Lung microvascular endothelial cell (primary cell): Measurements from ENCODE around the gene FLYWCH1. TPM values are rescaled to one million over a fixed set of nuclear protein-coding genes. Genes with fewer than 3 reads are reported as not detected.

Experiments used
- DNase-seq, 2 donors: peaks; one replicate each; pipeline versions ENCODE4 v3.0.0 to v3.0.0-alpha.2; 2010; ENCODE audit warnings: low read depth in 2 of 2
- total RNA-seq: library from RNA; depleted of rRNA; stranded (reverse); fragments of >200 nt; gene quantifications from 2 replicates; pipeline ENCODE4 v1.2.1, GENCODE V29; 2014

Gene FLYWCH1
- total RNA-seq, 1 donor from 2014 or later, result 17.9 TPM

DNA sequence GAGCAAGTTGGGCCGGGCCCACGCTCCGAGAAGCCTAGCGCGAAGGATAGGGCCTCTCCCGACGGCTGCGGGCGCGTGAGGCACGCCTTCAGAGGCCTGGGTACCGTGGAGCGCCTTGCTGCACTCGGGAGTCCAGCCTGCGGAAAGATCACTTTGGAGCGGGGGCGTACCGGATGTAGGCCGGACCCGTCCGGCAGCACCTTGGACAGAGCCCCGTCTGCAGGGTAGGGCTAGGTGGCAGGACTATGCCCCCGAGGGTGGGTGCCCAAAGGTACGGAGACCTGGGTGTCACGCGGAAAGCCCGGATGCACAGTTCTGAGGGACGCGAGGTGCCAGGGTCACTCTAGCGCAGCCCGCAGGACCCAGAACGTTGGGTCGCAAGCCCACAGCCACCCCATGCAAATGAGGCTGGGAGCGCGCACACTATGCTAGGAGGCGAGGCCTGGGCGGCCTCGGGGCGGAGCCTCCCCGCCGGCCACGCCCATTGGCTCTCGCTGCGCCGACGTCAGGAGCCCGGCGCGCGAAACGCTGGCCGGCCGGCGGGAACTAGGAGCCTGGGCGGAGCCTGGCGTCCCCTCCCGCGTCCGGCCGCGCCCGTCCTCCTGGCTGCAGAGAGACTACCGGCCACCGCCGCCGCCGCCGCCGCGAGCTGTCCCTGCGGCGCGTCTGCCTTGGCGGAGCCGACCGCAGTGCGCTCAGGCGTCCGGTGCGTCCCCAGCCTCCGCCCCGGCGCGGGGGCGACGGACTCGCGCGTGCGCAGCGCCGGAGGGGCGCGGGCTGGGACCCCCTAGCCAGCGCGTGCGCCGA, 57.2 kb downstream of the FLYWCH1 start, which contains the start of gene PAQR4:
Gene PAQR4 (plus strand): TSS at position 611 of the 807 bp plus-strand sequence. CDS start 327 bp downstream, outside the sequence.
- peak; percentile 87 to 91 for DNase-seq

DNA sequence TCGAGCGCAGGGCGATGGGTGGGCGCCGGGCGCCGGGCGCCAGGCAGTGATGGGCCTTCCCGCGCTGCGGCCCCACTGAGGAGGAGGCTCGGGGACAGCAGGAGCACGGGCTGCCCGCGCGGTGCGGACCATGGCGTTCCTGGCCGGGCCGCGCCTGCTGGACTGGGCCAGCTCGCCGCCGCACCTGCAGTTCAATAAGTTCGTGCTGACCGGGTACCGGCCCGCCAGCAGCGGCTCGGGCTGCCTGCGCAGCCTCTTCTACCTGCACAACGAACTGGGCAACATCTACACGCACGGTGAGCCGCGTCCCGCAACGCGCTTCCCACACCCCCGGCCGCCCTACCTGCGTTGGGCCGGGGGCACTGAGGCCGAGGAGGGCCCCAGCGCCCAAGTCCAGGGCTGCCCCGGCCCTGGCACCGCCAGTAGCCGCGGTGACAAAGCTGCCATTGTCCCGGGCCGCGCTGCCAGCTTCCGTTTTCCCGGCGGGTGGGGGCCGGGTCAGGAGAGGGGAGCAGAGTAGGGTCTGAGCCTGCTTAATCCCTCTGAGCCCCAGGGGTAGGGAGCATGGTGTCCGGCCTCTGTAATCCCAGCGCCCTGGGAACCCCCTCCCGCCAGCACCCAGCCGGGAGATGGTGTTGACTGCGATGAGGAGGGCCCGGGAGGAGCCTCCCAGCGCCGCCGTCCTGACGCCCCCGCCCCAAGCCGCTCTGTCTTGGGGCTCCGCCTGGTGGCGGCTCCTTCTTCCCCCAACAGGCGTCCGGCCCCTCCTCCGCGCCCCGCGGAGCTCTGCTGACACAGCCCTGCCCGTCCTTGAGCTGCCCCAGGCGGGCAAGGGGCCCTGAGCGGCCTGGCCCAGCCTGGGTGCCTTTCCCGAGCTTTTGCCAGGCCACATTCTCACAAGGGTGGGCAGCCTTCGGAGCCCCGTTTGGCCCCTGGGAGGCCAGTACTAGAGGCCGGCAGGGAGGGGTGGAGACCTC, 58.1 kb downstream of the FLYWCH1 start:
- DNase-seq, result peak in 1 of 2 donors; percentile 32

DNA sequence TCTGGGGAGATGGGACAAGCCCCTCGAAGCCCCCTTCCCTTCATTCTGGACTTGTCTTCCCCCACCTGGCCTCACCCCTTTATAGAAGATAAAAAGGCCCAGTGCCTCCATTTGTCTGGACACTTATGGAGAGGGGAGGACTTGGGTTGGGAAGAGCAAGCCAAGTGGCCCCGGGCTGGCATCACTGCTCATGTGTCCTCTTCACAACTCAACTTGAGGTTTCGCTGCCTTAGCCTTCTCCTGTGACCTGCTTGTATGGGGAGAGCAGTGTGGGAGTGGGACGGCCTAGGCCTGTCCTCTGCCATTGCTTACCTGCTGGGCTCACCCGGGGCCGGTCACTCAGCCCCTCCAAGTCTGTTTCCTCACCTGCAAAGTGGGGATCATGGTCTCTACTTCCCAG, 58.8 kb downstream of the FLYWCH1 start:
- DNase-seq, result no peak

DNA sequence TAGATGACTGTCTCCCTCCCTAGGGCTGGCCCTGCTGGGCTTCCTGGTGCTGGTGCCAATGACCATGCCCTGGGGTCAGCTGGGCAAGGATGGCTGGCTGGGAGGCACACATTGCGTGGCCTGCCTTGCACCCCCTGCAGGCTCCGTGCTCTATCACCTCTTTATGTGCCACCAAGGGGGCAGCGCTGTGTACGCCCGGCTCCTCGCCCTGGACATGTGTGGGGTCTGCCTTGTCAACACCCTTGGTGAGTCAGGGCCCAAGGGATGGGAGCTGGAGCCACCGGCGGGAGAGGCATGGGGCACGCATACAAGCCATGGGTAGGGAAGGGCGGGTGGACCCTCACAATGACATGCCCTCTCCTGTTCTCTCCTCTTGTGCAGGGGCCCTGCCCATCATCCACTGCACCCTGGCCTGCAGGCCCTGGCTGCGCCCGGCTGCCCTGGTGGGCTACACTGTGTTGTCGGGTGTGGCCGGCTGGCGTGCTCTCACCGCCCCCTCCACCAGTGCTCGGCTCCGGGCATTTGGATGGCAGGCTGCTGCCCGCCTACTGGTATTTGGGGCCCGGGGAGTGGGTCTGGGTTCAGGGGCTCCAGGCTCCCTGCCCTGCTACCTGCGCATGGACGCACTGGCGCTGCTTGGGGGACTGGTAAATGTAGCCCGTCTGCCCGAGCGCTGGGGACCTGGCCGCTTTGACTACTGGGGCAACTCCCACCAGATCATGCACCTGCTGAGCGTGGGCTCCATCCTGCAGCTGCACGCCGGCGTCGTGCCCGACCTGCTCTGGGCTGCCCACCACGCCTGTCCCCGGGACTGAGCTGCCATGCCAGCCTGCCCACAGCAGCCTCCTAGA, 59.6 kb downstream of the FLYWCH1 start:
- no peak for DNase-seq

DNA sequence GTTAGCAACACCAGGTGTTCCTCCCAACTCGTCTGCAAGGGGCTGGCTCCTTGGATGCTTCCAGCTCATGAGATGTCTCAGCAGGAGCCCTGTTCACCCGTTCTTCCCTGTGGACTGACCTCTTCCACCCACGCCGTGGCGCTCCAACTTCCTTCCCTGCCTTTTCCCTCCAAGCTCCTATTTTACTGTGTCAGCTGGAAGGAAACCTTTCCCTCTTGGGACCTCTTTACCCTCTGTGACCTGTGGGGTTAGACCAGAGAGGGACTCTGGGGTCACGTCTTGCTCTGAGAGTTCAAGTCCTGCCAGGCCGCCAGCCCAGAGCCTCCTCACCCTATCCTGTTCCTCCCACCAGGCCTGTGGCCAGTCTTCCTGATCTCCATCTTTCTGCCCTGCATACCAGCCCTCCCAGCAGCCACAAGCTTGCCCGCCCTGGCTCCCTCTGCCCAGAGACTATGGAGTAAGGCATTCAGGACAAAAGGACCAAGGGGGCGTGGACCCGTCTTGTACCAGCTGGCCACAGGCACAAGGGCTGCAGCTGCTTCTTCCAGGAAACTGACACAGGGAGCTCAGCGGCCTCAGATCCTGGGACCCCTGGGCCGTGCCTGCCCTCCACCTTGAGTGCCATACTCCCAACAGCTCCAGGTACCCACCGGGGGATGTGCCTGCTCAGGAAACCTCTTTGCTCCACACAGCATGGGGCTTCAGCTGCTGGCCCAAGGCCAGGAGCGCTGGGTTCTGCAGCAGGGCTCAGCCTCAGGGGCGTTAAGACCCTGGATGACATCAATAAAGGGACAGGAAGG, 60.5 kb downstream of the FLYWCH1 start:
- no peak for DNase-seq

DNA sequence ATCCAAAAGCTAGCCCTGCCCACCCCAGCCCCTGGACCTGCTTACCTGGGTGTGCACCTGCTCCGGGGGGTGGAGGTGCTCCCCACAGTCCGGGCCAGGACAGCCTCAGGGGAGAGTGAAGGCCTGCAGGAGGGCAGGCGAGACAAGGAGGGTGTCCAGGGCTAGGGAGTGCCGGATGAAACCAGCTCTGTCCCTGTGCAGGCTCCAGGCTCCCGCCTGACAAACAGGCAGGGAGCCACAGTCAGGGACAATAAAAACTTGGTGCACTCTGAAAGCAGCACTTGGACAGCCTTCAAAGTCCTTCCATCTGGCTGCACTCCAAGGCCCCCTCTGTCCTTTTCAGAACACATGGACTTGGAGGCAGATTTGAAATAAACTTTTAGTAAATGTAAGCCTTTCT, 61.4 kb downstream of the FLYWCH1 start:
- DNase-seq, result no peak

DNA sequence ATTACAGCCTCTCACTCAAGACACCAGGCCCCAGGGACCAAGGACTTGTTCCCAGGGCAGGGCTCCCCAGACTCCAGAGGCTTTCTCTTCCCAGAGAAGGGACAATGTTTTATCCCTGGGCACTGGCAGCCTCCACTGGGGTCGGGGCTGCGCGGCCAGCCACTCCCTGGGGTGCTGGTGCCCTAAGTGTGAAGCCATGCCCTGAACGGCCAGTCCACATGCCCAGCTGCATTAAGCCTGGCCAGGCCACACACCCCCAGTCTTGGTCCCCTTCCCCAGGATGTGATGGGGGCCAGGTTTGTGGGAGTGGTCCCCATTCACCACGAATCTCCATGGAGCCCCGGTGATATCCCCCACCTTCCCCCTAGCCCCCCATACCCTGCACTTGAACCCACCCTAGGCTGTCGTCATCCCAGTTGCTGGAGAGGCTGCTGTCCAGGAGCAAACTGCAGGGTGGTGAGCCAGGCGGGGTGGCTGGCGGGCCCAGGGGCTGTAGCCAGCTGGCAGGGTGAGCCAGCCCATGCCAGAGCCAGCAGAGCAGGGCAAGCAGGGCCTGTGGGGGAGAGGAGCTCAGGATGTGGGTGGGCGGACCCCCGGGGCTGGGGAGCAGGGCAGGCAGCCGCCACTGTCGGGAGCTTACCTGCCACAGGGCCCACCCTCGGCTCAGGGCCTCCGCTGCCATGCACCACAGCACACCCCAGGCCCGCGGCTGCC, 62.0 kb downstream of the FLYWCH1 start:
- no peak for DNase-seq

DNA sequence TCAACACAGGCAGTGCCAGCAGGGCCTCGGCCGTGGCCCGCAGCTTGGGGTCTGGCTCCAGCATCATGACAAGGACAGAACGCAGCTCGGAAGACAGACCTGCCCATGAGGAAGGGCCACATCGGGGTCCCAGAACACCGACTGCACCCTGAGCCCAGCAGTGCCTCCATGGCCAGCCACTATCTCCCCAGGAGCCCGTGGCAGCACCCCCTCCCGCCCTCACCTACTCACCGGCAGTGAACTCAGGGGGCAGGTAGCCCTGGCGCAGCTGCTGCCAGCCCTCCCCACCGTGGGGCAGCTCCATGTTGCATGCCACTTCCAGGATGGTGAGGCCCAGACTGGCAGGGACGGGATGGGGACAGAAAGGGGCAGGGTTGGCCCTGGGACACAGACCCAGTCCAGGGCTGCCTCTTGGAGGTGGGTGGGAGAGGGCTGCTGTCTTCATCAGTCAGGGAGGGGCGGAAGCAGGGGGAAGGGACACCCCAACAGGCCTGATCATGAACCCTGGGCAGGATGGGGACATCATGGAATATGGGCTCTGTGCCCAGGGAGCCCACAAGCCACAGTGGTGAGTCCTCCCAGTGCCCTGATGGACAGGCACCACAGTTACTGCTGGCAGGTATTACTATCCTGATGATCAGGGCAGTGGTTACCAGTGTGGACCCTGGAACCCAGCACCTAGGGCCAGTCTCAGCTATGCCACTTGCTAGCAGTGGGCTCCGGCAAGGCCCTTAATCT, 62.8 kb downstream of the FLYWCH1 start:
- no peak for DNase-seq

DNA sequence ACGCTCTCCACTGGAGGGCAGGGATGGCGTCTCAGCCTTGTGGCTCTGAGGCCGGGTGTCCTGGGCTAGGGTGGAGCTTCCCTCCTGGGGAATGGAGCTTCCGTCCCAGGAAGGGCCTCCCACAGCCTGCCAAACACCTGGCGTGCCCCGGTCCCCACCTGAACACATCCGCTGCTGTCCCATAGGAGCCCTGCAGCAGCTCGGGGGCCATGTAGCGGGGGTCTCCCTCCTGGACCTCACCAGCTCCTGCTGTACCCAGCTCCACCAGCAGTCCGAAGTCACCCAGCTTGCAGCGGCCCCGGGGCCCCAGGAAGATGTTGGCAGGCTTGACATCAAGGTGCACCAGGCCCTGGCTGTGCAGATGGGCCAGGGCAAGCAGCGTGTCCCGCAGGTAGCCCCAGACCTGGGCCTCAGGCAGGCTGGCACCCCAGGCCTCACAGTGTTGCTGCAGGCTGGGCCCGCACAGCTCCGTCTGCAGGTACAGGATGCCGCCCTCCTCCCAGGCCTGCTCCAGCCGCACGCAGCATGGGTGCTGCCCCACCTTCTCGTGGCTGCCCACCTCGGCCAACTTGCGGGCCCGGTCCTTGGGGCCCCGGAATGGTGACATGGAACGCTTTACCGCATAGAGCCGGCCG, 63.5 kb downstream of the FLYWCH1 start:
- DNase-seq, result no peak

DNA sequence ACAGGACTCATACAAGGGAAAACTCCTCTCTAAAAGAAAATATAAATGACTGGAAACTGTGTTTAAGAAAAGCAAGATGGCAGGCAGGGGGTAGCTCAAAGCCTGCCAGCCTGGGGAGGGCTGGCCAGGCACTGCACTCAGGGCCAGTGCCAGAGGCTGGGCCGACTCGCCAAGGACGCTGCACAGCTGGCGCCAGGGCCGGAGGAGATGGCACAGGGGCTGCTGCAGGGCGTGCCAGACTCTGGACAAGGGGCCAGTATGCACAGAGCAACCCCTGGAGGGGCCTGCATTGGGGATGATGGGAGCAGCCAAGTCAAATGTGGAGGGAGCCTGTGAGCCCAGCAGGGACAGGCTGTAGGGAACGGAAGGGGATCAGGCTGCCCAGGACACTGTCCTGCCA, 64.5 kb downstream of the FLYWCH1 start:
- DNase-seq, result no peak

DNA sequence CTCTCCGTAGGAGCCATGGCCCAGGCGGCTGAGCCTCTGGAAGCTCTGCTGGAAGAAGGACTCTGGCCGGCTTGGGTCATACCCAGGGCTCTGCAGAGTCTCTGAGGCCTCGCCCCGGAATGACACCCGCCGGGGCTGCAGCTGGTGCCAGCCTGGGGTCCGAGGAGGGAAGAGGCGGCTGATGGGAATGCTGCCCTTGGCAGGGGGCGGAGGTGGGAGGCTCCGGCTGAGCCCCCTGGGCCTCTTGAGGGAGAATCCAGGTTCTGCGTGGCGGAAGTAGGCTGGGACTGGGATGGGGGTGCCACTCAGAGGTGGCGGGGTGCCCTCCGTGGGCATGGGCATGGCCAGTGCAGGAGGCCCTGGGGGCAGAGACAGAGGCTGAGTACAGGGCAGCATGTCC, 64.9 kb downstream of the FLYWCH1 start:
- no peak for DNase-seq

DNA sequence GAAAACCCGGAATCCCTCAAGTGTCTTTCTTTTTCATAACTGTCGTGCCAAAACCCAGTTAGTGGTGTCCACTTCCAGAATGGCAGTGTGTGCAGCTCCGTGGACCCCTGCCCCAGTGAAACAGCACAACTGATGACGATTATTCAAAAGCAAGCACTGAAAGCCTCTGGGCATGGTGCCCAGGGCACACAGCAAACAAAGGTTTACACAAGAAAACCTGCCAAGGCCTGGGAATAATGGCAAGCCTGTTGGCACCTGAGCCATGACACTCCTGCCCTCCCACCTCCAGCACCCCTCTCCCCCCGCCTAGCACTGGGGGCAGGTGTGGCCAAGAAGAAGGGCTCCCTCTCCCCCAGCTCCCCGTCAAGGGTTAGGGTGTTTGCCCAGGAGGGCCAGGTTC, 65.7 kb downstream of the FLYWCH1 start:
- no peak for DNase-seq

DNA sequence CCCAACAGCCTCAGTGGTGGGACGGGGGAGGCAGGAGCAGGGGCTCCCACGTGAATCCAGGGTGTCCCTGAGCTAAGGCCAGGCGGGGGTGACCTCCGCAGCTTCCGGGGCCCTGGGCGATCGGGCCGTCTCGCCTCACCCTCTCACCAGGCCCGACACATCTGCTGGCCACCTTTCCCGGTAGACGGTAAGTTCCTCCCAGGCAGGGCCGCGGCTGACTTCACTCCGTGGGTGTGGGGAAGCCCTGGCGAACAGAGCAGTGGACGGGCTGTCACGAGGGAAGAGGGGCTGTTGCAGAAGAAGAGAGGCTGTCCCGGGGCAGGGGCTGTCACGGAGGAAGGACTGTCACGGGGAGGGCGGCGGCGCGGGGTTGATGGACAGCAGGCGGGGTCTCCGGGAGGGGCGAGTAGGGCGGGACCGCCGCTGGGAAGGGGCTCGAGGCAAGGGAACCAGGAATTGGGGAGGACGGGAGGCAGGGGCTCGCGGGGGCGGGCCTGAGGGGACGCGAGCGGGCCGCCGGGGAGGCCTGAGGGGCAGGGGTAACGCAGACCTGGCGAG, 68.0 kb downstream of the FLYWCH1 start:
- DNase-seq, result no peak

DNA sequence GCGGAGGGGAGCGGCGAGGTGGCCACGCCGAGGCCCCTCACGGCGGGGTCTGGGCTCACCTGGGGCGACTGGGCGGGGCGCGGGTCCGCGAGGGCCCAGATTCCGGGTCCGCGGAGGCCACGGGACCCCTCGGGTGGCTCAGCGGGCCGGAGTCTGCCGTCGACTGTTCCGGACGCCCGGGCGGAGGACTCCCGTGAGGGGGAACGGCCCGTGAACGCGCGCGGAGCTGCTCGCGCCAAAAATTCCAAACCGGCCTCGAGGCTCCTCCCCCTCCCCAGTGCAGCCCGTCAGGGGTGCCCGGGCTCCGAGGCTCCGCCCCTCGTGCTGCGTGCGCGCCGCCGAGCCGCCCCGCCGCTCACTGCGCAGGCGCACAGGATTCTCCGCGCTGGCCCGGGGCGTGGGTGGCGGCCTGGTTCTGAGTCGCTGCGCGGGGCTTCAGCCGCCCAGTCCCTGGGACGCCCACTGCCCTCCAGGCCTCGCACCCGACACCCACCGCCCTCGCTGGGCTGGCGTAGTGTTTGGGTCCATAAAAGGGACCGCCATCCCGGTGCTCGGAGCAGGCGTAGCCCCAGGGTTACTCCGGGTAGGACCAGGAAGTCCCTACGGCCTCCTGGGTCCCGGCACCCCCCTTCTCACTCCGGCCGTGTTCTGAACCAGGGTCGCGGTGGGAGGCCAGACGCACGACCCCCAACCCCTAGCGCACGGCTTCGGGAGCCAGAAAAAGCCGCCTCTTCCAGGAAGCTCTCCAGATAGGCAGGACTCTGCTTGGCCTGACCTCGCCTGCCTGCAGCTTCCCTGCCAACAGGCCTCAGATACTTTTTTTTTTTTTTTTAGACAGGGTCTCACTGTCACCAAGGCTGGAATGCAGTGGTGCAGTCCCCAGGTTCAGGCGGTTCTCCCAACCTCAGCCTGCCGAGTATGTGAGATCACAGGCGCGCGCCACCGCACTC, 68.8 kb downstream of the FLYWCH1 start, which contains the start of gene PKMYT1:
Gene PKMYT1 (minus strand): TSS at position 220 of the 950 bp plus-strand sequence. CDS start 789 bp downstream, outside the sequence.
- peak; percentile 86 to 91 for DNase-seq

DNA sequence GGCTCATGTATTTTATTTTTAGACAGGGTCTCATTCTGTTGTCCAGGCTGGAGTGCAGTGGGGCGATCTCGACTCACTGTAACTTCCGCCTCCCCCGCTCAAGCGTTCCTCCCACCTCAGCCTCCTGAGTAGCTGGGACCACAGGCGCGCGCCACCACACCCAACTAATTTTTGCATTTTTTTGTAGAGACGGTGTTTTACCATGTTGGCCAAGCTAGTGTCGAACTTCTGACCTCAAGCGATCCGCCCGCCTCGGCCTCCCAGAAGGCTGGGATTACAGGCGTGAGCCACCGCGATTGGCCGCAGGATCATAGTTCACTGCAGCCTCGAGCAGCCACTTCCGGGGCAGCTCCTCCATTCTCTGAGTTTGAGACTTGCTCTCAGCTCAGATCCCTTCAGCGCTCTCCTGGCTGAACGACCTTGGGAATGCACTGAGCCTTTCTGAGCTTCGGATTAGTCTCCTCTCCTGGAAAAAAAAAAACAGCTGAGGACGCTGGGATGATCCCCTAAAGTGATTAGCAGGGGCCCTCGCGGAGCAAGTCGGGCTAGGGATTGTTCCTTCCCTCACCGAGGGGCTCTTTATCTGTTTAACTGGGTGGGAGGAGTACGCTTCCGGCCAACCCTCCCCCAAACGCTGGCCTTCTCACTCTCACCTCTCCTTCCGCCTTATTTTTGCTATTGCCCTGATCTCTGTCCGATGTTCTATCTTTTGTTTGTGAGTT, 69.6 kb downstream of the FLYWCH1 start:
- no peak for DNase-seq

DNA sequence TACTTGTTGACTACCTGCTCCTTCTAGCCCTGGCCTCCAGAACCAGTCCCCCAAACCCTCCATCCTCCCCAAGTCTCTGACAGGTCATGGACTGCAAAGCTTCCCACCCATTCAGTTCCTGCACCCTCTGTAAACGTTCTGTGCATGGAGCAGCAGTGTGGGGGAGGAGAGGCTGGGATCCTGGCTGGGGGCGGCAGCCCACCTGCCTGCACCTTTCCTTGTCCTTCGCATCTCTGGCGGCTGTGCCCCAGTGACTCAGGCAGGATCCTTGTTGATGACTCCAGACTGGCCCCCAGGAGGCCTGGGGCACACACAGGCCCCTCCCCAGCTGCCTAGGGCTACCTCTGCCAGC, 70.1 kb downstream of the FLYWCH1 start:
- no peak for DNase-seq
